ENCODE results near the gene CUL3.
"Not testable (repeated sequence)": the region's sequence is repeated elsewhere in the genome, so short reads cannot be mapped to it uniquely, and the experiment has no call there.

The CUL3 gene

DNA sequence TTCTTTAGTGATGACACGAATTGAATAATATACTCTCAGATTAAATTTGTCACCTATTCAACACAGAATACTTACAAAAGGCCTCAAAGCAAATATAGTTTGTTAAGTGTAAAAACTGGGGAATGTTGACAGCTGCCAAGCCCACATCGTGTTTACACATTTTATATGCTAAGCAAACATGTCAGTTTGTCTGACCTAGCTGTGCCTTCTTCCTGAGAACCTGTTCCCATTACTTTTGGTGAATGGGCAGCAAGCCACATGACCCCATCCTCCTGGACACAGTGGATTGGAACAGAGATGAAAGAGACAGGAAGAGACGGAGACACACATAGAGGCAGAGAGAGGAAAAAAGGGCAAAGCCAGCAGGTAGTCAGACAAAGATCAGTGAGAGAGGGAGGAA is 22.9 kb upstream of the CUL3 start:
- no peak for ATAC-seq
- TF ChIP-seq, protein P1, sequence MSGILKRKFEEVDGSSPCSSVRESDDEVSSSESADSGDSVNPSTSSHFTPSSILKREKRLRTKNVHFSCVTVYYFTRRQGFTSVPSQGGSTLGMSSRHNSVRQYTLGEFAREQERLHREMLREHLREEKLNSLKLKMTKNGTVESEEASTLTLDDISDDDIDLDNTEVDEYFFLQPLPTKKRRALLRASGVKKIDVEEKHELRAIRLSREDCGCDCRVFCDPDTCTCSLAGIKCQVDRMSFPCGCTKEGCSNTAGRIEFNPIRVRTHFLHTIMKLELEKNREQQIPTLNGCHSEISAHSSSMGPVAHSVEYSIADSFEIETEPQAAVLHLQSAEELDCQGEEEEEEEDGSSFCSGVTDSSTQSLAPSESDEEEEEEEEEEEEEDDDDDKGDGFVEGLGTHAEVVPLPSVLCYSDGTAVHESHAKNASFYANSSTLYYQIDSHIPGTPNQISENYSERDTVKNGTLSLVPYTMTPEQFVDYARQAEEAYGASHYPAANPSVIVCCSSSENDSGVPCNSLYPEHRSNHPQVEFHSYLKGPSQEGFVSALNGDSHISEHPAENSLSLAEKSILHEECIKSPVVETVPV (CRISPR knock-in tag; IDR thresholded peaks at IDR 0.05) = no peak
- TF ChIP-seq TOX (CRISPR knock-in tag; IDR thresholded peaks at IDR 0.05; ENCODE audit: borderline replicate concordance) (no peak), OSR1 (CRISPR knock-in tag; IDR thresholded peaks at IDR 0.05) (no peak), GLIS3 (CRISPR knock-in tag; IDR thresholded peaks at IDR 0.05) (no peak), ZNF70 (CRISPR knock-in tag; IDR thresholded peaks at IDR 0.05) (no peak)
- TF ChIP-seq, protein P2, sequence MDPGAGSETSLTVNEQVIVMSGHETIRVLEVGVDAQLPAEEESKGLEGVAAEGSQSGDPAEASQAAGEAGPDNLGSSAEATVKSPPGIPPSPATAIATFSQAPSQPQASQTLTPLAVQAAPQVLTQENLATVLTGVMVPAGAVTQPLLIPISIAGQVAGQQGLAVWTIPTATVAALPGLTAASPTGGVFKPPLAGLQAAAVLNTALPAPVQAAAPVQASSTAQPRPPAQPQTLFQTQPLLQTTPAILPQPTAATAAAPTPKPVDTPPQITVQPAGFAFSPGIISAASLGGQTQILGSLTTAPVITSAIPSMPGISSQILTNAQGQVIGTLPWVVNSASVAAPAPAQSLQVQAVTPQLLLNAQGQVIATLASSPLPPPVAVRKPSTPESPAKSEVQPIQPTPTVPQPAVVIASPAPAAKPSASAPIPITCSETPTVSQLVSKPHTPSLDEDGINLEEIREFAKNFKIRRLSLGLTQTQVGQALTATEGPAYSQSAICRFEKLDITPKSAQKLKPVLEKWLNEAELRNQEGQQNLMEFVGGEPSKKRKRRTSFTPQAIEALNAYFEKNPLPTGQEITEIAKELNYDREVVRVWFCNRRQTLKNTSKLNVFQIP (CRISPR knock-in tag; IDR thresholded peaks at IDR 0.05; ENCODE audit: borderline replicate concordance, low read depth) = no peak

DNA sequence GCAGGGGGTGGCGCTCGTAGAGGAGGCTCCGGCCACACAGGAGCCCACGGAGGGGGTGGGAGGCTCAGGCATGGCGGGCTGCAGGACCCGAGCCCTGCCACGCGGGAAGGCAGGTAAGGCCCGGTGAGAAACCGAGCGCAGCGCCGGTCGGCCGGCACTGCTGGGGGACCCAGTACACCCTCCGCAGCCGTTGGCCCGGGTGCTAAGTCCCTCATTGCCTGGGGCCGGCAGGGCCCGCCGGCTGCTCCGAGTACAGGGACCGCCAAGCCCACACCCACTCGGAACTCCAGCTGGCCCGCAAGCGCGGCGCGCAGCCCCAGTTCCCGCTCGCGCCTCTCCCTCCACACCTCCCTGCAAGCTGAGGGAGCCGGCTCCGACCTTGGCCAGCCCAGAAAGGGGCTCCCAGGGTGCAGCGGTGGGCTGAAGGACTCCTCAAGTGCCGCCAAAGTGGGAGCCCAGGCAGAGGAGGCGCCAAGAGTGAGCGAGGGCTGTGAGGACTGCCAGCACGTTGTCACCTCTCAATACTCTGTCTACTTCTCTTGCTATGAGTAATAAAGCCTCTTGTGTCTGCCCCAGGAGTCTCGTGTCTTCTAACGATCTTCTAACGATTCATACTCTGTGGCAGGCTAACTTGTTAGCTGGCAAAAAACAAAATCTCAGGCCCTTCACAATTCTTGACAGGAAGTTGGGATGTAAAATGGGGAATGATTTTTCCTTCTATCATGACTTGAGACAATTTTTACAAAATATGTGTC is 18.8 kb upstream of the CUL3 start:
- ATAC-seq = not testable (repeated sequence)

DNA sequence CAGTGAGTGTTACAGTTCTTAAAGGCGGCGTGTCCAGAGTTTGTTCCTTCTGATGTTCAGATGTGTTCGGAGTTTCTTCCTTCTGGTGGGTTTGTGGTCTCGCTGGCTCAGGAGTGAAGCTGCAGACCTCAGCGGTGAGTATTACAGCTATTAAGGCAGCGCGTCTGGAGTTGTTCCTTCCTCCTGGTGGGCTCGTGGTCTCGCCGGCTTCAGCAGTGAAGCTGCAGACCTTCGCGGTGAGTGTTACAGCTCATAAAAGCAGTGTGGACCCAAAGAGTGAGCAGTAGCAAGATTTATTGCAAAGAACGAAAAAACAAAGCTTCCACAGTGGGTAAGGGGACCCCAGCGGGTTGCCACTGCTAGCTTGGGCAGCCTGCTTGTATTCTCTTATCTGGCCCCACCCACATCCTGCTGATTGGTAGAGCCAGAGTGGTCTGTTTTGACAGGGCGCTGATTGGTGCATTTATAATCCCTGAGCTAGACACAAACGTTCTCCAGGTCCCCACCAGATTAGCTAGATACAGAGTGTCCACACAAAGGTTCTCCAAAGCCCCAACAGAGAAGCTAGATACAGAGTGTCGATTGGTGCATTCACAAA is 17.7 kb upstream of the CUL3 start:
- ATAC-seq = not testable (repeated sequence)

DNA sequence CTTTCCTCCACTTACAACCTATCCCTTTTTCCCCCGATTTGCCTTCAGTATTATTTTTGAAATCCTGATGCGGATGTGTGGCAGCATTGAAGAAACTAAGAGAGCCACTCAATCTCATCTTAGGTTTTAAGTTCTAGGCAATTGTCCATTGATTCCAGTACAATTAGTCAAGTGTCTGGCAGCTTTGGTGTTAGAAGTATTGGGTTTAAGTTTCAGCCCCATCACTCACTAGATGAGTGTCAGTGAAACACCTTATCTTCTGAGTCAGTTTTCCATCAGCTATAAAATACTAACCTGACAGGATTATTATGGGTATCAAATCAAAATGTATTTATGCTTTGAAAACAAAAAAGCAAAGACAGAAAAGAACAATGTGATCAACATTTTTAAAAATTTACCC is 16.8 kb upstream of the CUL3 start:
- TF ChIP-seq, protein P3, sequence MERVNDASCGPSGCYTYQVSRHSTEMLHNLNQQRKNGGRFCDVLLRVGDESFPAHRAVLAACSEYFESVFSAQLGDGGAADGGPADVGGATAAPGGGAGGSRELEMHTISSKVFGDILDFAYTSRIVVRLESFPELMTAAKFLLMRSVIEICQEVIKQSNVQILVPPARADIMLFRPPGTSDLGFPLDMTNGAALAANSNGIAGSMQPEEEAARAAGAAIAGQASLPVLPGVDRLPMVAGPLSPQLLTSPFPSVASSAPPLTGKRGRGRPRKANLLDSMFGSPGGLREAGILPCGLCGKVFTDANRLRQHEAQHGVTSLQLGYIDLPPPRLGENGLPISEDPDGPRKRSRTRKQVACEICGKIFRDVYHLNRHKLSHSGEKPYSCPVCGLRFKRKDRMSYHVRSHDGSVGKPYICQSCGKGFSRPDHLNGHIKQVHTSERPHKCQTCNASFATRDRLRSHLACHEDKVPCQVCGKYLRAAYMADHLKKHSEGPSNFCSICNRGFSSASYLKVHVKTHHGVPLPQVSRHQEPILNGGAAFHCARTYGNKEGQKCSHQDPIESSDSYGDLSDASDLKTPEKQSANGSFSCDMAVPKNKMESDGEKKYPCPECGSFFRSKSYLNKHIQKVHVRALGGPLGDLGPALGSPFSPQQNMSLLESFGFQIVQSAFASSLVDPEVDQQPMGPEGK (CRISPR knock-in tag; IDR thresholded peaks at IDR 0.05; ENCODE audit: borderline replicate concordance) = no peak
- no peak for TF ChIP-seq OSR1 (CRISPR knock-in tag; IDR thresholded peaks at IDR 0.05)
- TF ChIP-seq ZFP30 (CRISPR knock-in tag; IDR thresholded peaks at IDR 0.05) = no peak
- no peak for TF ChIP-seq ZNF8 (CRISPR knock-in tag; IDR thresholded peaks at IDR 0.05)
- TF ChIP-seq, protein P4, sequence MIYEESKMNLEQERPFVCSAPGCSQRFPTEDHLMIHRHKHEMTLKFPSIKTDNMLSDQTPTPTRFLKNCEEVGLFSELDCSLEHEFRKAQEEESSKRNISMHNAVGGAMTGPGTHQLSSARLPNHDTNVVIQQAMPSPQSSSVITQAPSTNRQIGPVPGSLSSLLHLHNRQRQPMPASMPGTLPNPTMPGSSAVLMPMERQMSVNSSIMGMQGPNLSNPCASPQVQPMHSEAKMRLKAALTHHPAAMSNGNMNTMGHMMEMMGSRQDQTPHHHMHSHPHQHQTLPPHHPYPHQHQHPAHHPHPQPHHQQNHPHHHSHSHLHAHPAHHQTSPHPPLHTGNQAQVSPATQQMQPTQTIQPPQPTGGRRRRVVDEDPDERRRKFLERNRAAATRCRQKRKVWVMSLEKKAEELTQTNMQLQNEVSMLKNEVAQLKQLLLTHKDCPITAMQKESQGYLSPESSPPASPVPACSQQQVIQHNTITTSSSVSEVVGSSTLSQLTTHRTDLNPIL (CRISPR knock-in tag; IDR thresholded peaks at IDR 0.05; ENCODE audit: low read depth) = no peak
- TF ChIP-seq, protein P5, sequence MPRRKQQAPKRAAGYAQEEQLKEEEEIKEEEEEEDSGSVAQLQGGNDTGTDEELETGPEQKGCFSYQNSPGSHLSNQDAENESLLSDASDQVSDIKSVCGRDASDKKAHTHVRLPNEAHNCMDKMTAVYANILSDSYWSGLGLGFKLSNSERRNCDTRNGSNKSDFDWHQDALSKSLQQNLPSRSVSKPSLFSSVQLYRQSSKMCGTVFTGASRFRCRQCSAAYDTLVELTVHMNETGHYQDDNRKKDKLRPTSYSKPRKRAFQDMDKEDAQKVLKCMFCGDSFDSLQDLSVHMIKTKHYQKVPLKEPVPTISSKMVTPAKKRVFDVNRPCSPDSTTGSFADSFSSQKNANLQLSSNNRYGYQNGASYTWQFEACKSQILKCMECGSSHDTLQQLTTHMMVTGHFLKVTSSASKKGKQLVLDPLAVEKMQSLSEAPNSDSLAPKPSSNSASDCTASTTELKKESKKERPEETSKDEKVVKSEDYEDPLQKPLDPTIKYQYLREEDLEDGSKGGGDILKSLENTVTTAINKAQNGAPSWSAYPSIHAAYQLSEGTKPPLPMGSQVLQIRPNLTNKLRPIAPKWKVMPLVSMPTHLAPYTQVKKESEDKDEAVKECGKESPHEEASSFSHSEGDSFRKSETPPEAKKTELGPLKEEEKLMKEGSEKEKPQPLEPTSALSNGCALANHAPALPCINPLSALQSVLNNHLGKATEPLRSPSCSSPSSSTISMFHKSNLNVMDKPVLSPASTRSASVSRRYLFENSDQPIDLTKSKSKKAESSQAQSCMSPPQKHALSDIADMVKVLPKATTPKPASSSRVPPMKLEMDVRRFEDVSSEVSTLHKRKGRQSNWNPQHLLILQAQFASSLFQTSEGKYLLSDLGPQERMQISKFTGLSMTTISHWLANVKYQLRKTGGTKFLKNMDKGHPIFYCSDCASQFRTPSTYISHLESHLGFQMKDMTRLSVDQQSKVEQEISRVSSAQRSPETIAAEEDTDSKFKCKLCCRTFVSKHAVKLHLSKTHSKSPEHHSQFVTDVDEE (CRISPR knock-in tag; IDR thresholded peaks at IDR 0.05) = no peak
- no peak for ATAC-seq

DNA sequence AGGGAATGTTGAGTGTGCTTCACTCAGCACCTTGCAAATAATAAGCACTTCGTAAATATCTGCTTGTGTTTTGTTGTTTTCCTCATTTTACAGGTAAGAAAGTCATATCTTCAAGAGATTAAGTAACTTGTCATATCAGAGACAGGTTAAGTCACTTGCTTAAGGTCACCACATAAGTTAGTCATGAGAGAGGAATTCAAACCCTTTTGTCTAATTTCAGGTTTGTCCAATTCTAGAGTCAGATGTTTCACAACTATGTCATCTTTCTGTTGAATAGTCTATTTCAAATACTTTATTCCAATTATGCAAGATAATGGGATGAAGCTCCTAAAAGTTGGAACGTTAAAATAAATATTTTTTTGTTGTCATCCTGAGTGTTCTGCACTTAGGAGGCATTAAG is 13.5 kb upstream of the CUL3 start:
- TF ChIP-seq ZNF565 (CRISPR knock-in tag; conservative IDR thresholded peaks at IDR 0.05; ENCODE audit: low read depth) (no peak), ARNTL (CRISPR knock-in tag; IDR thresholded peaks at IDR 0.05; ENCODE audit: borderline replicate concordance, low read depth) (no peak), ZC3H10 (CRISPR knock-in tag; IDR thresholded peaks at IDR 0.05) (no peak), ZNF70 (CRISPR knock-in tag; IDR thresholded peaks at IDR 0.05) (no peak), PPARA (CRISPR knock-in tag; IDR thresholded peaks at IDR 0.05; ENCODE audit: borderline replicate concordance) (no peak), OSR1 (CRISPR knock-in tag; IDR thresholded peaks at IDR 0.05) (no peak), BACH2 (CRISPR knock-in tag; IDR thresholded peaks at IDR 0.05; ENCODE audit: borderline replicate concordance) (no peak), ZFP30 (CRISPR knock-in tag; IDR thresholded peaks at IDR 0.05) (no peak), SNAI2 (CRISPR knock-in tag; IDR thresholded peaks at IDR 0.05) (no peak)
- TF ChIP-seq, protein P2 (CRISPR knock-in tag; IDR thresholded peaks at IDR 0.05; ENCODE audit: borderline replicate concordance, low read depth) = no peak
- ATAC-seq = no peak

Measured in SK-N-SH treated with all-trans-retinoic acid at 6 μM for 48 hours (cell line).